Uterus (tissue), 4 donors: Measurements from ENCODE around the gene CD101. TPM values are rescaled to one million over a fixed set of nuclear protein-coding genes. Genes with fewer than 3 reads are reported as not detected.
"Not testable (repeated sequence)": the region's sequence is repeated elsewhere in the genome, so short reads cannot be mapped to it uniquely, and the experiment has no call there.

ENCODE experiments used
- DNase-seq, 2 donors: peaks; one replicate each; pipeline ENCODE4 v3.0.0-alpha.2; 2019 to 2020
- H3K27ac ChIP-seq, 2 donors: fragments of 200-600 bp; sonication (generic); 1 replicate in 1 of 2; 2 replicates in 1 of 2; pipeline ENCODE4 v1.5.1; 2016 to 2018
- H3K27me3 ChIP-seq, 2 donors: fragments of 200-600 bp; sonication (generic); one replicate each; pipeline ENCODE4 v1.5.1; 2018 to 2019; ENCODE audit warnings: control low read depth in 1 of 2
- H3K36me3 ChIP-seq, 2 donors: fragments of 200-600 bp; sonication (generic); one replicate each; pipeline ENCODE4 v1.5.1; 2019; ENCODE audit warnings: control low read depth in 1 of 2
- H3K4me1 ChIP-seq, 2 donors: fragments of 200-600 bp; sonication (generic); one replicate each; pipeline ENCODE4 v1.5.1; 2018 to 2019; ENCODE audit warnings: control low read depth in 1 of 2
- H3K4me3 ChIP-seq, 2 donors: fragments of 200-600 bp; sonication (generic); 1 replicate in 1 of 2; 2 replicates in 1 of 2; pipeline ENCODE4 v1.5.1; 2018 to 2019; ENCODE audit warnings: mild to moderate bottlenecking in 1 of 2
- H3K9me3 ChIP-seq, 2 donors: fragments of 200-600 bp; sonication (generic); one replicate each; pipeline ENCODE4 v1.5.1; 2019; ENCODE audit warnings: control low read depth in 1 of 2
- CTCF ChIP-seq, 4 experiments: fragments of 200-600 bp in 2 of 4; fragments of 450-650 bp in 2 of 4; sonication (generic) in 2 of 4; IDR thresholded peaks; one replicate each; pipeline ENCODE4 v1.5.1; 2016 to 2019; ENCODE audit warnings: antibody characterized with exemption in 4 of 4, mild to moderate bottlenecking in 2 of 4, moderate library complexity in 1 of 4
- POLR2A ChIP-seq, 2 donors: fragments of 450-650 bp; IDR thresholded peaks; one replicate each; pipeline ENCODE4 v1.6.1; 2016; ENCODE audit warnings: antibody characterized with exemption in 2 of 2, mild to moderate bottlenecking in 1 of 2, moderate library complexity in 1 of 2
- intact Hi-C: fragments of 100-400 bp; cut with DNase I; formaldehyde crosslinking; loops from one replicate; pipeline ENCODE4 v1.15.1; 2023; ENCODE audit warnings: low total_unique reads
- total RNA-seq, 4 donors: library from RNA; depleted of rRNA in 3 of 4; stranded (reverse); fragments of >200 nt in 3 of 4; gene quantifications; one replicate each; pipeline versions ENCODE4 v1.1.0 to v1.2.4, GENCODE V29; 2014 to 2023
- donor health status: DM: yes; HTN: yes; CAD: no.

The CD101 gene
- total RNA-seq, 4 donors from 2014 or later, result 2.1 to 4.1 (median 2.6) TPM; not detected in 1

- Histone ChIP-seq H3K27me3 (no peaks in the 10 kb centered on the region), H3K27ac (no peak overlapping the region), H3K9me3 (no peaks in the 10 kb centered on the region), H3K4me1 (no peaks in the 10 kb centered on the region), H3K36me3 (no peaks in the 10 kb centered on the region), H3K4me3 (no peak overlapping the region)
- no peak for DNase-seq
- intact Hi-C loops, result no loop called here
- TF ChIP-seq POLR2A (IDR thresholded peaks at IDR 0.05) (no peak), CTCF (IDR thresholded peaks at IDR 0.05) (no peak)
Observed at GRCh38 chr1:116968724-116969123, 32.8 kb upstream of the CD101 start.

GRCh38 chr1:116971258-116971860 is 30.2 kb upstream of the CD101 start:
- Histone ChIP-seq H3K36me3 (no peaks in the 10 kb centered on the region), H3K27me3 (no peaks in the 10 kb centered on the region), H3K9me3 (no peaks in the 10 kb centered on the region), H3K4me1 (no peaks in the 10 kb centered on the region), H3K4me3 (no peak overlapping the region), H3K27ac (peak overlapping the region; percentile 58 to 70)
- intact Hi-C loops, result no loop called here
- TF ChIP-seq POLR2A (IDR thresholded peaks at IDR 0.05), result no peak
- TF ChIP-seq CTCF (IDR thresholded peaks at IDR 0.05), result no peak
- DNase-seq, result no peak

GRCh38 chr1:116971965-116972673 is 29.4 kb upstream of the CD101 start:
- H3K4me3 ChIP-seq, result no peak overlapping the region
- no peaks in the 10 kb centered on the region for H3K9me3 ChIP-seq
- no peak for TF ChIP-seq POLR2A (IDR thresholded peaks at IDR 0.05)
- DNase-seq, result no peak
- H3K4me1 ChIP-seq, result no peaks in the 10 kb centered on the region
- intact Hi-C loops, result no loop called here
- H3K36me3 ChIP-seq, result no peaks in the 10 kb centered on the region
- peak overlapping the region; percentile 58 to 70 for H3K27ac ChIP-seq
- no peaks in the 10 kb centered on the region for H3K27me3 ChIP-seq

GRCh38 chr1:116972674-116973030 is 28.9 kb upstream of the CD101 start:
- TF ChIP-seq POLR2A (IDR thresholded peaks at IDR 0.05) (no peak), CTCF (IDR thresholded peaks at IDR 0.05) (no peak)
- Histone ChIP-seq H3K27me3 (no peaks in the 10 kb centered on the region), H3K36me3 (no peaks in the 10 kb centered on the region), H3K4me1 (no peaks in the 10 kb centered on the region), H3K9me3 (no peaks in the 10 kb centered on the region), H3K27ac (peak overlapping the region; percentile 60 to 70), H3K4me3 (no peak overlapping the region)
- DNase-seq, result no peak
- intact Hi-C loops, result no loop called here

GRCh38 chr1:116980309-116980708 is 21.3 kb upstream of the CD101 start:
- intact Hi-C loops, H3K27ac ChIP-seq, H3K4me1 ChIP-seq, H3K27me3 ChIP-seq, H3K9me3 ChIP-seq, DNase-seq, H3K36me3 ChIP-seq, H3K4me3 ChIP-seq: not testable (repeated sequence)

GRCh38 chr1:116981521-116982037 is 20.0 kb upstream of the CD101 start:
- Histone ChIP-seq H3K27me3 (no peaks in the 10 kb centered on the region), H3K9me3 (no peaks in the 10 kb centered on the region), H3K27ac (no peak overlapping the region), H3K4me3 (no peak overlapping the region), H3K36me3 (no peaks in the 10 kb centered on the region), H3K4me1 (no peaks in the 10 kb centered on the region)
- intact Hi-C loops, result no loop called here
- no peak for DNase-seq
- TF ChIP-seq POLR2A (IDR thresholded peaks at IDR 0.05) (no peak), CTCF (IDR thresholded peaks at IDR 0.05) (no peak)
